Kidney (tissue), 14 donors: Measurements from ENCODE around the gene POLR1E. TPM values are rescaled to one million over a fixed set of nuclear protein-coding genes. Genes with fewer than 3 reads are reported as not detected.

Experiments used
- DNase-seq, 5 donors: peaks; one replicate each; pipeline ENCODE4 v3.0.0-alpha.2; 2013 to 2020
- FAIRE-seq: peaks from 2 replicates; lab custom pipeline; 2012; peaks lifted over from hg19 to GRCh38; lab: Jason Lieb, UNC
- H3K27ac ChIP-seq, 2 donors: one replicate each; pipeline ENCODE4 v1.7.0; 2013; ENCODE audit warnings: low read depth in 2 of 2, low read length in 2 of 2, inconsistent platforms in 1 of 2
- H3K27me3 ChIP-seq: one replicate; pipeline ENCODE4 v1.7.1; 2013; ENCODE audit warnings: low read length, inconsistent platforms; ENCODE audit not compliant: control insufficient read depth, insufficient read depth
- H3K36me3 ChIP-seq, 3 donors: one replicate each; pipeline versions ENCODE4 v1.7.0 to v1.7.1; 2013; ENCODE audit warnings: low read length in 3 of 3, control low read depth in 1 of 3, inconsistent platforms in 1 of 3; ENCODE audit not compliant: insufficient read depth in 3 of 3, control insufficient read depth in 2 of 3
- H3K4me1 ChIP-seq, 3 donors: one replicate each; pipeline versions ENCODE4 v1.7.0 to v1.7.1; 2013; ENCODE audit warnings: low read length in 3 of 3, inconsistent platforms in 1 of 3, low read depth in 1 of 3; ENCODE audit not compliant: control insufficient read depth in 2 of 3, insufficient read depth in 2 of 3
- H3K4me3 ChIP-seq, 3 donors: one replicate each; pipeline versions ENCODE4 v1.7.0 to v1.8.1; 2013; ENCODE audit warnings: low read length in 3 of 3, control low read depth in 1 of 3, inconsistent platforms in 1 of 3
- H3K9ac ChIP-seq, 3 donors: one replicate each; pipeline versions ENCODE4 v1.7.0 to v1.7.1; 2013; ENCODE audit warnings: low read length in 3 of 3, control low read depth in 1 of 3, inconsistent platforms in 1 of 3
- H3K9me3 ChIP-seq, 3 donors: one replicate each; pipeline versions ENCODE4 v1.7.0 to v1.7.1; 2013; ENCODE audit warnings: low read length in 3 of 3, control low read depth in 1 of 3, inconsistent platforms in 1 of 3; ENCODE audit not compliant: control insufficient read depth in 2 of 3, insufficient read depth in 1 of 3
- intact Hi-C: fragments of 100-400 bp; cut with DNase I; formaldehyde crosslinking; loops from one replicate; pipeline ENCODE4 v1.11.1; 2022
- polyA plus RNA-seq: library from polyadenylated mRNA; stranded (reverse); fragments of 350-450 nt; fragmentation: Illumina TruSeq; extraction: RNeasy Lipid Tissue Mini Kit (QIAGEN cat#74804); gene quantifications from one replicate; pipeline ENCODE4 v1.2.3, GENCODE V29; 2014; ENCODE audit warnings: low read depth, low replicate concordance; ENCODE audit not compliant: insufficient read depth
- total RNA-seq: library from RNA; stranded (reverse); fragmentation: NEBNext Ultra II Directional; extraction: Animal tissue kit (Norgen Biotek cat#: 25700); gene quantifications from one replicate; pipeline ENCODE4 v1.2.1, GENCODE V29; 2021
- TF ChIP-seq, protein P1 (sequence below): IDR thresholded peaks from 3 replicates; pipeline ENCODE4 v1.5.1; 2012; ENCODE audit warnings: mild to moderate bottlenecking, moderate library complexity, borderline replicate concordance; ENCODE audit not compliant: insufficient read depth; ENCODE audit errors: extremely low read depth
- donor health status: control.
- donor health status: control.
- donor health status: control.
- donor health status: control.
- donor health status: control.
- donor health status: DM: yes; HTN: yes; CAD: no.
- donor health status: Normal renal cell carcinoma (clear cell type).

Gene POLR1E
- total and polyA plus RNA-seq, 2 donors from 2014 or later: 8.2 to 17.2 TPM

- DNase-seq (no peak), FAIRE-seq (no peak)
- H3K36me3 ChIP-seq: peaks cover 0 to 17% (median 9%) of the 10 kb centered on the region in 3 donors
- H3K4me3 ChIP-seq: no peak overlapping the region
- TF ChIP-seq, protein P1, sequence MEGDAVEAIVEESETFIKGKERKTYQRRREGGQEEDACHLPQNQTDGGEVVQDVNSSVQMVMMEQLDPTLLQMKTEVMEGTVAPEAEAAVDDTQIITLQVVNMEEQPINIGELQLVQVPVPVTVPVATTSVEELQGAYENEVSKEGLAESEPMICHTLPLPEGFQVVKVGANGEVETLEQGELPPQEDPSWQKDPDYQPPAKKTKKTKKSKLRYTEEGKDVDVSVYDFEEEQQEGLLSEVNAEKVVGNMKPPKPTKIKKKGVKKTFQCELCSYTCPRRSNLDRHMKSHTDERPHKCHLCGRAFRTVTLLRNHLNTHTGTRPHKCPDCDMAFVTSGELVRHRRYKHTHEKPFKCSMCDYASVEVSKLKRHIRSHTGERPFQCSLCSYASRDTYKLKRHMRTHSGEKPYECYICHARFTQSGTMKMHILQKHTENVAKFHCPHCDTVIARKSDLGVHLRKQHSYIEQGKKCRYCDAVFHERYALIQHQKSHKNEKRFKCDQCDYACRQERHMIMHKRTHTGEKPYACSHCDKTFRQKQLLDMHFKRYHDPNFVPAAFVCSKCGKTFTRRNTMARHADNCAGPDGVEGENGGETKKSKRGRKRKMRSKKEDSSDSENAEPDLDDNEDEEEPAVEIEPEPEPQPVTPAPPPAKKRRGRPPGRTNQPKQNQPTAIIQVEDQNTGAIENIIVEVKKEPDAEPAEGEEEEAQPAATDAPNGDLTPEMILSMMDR: no peak
- no peaks in the 10 kb centered on the region for H3K9me3 ChIP-seq
- no peaks in the 10 kb centered on the region for H3K4me1 ChIP-seq
- no peak overlapping the region for H3K27ac ChIP-seq
- no peak overlapping the region for H3K9ac ChIP-seq
- no peaks in the 10 kb centered on the region for H3K27me3 ChIP-seq
- intact Hi-C loops: no loop called here
Observed at GRCh38 chr9:37534412-37534811, 48.7 kb downstream of the POLR1E start.

GRCh38 chr9:37534901-37535300, 49.2 kb downstream of the POLR1E start:
- no peaks in the 10 kb centered on the region for H3K4me1 ChIP-seq
- H3K4me3 ChIP-seq: no peak overlapping the region
- no peak for FAIRE-seq
- TF ChIP-seq, protein P1: no peak
- DNase-seq: no peak
- H3K27ac ChIP-seq: no peak overlapping the region
- H3K9me3 ChIP-seq: no peaks in the 10 kb centered on the region
- H3K9ac ChIP-seq: no peak overlapping the region
- H3K36me3 ChIP-seq: peaks cover 0 to 17% (median 9%) of the 10 kb centered on the region in 3 donors
- intact Hi-C loops: no loop called here
- no peaks in the 10 kb centered on the region for H3K27me3 ChIP-seq

- H3K4me1 ChIP-seq: peaks cover 0 to 3% (median 0%) of the 10 kb centered on the region in 3 donors
- no peak overlapping the region for H3K9ac ChIP-seq
- H3K27me3 ChIP-seq: no peaks in the 10 kb centered on the region
- intact Hi-C loops: no loop called here
- no peak overlapping the region for H3K4me3 ChIP-seq
- peaks cover 0 to 17% (median 0%) of the 10 kb centered on the region in 3 donors for H3K36me3 ChIP-seq
- H3K27ac ChIP-seq: no peak overlapping the region
- TF ChIP-seq, protein P1: no peak
- no peak for FAIRE-seq
- H3K9me3 ChIP-seq: no peaks in the 10 kb centered on the region
- DNase-seq: no peak
Observed at GRCh38 chr9:37538099-37538498, 52.4 kb downstream of the POLR1E start.

DNA sequence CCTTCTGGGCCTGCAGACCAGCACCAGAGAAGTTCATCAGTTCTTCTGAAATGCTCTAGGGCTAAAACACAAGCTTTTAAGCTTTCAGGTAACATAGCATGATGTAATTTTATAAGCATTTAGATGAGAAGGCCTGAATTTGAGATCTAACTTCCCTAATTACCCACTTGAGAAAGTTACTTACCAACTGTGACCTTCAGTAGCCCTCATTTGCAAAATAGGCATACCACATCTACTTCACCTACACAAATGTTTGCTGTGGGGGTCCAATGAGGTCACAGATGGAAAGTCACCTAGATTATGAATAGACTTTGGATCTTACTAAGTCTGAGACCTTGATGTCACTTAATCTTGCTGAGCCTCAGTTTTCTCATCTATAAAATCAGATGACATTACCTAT, 53.9 kb downstream of the POLR1E start:
- Histone ChIP-seq H3K27ac (no peak overlapping the region), H3K9me3 (no peaks in the 10 kb centered on the region), H3K4me1 (peaks cover 0 to 3% (median 0%) of the 10 kb centered on the region in 3 donors), H3K4me3 (no peak overlapping the region), H3K36me3 (peaks cover 0 to 17% (median 0%) of the 10 kb centered on the region in 3 donors), H3K27me3 (no peaks in the 10 kb centered on the region), H3K9ac (no peak overlapping the region)
- intact Hi-C loops: no loop called here
- TF ChIP-seq, protein P1: no peak
- FAIRE-seq: no peak
- no peak for DNase-seq
